Glomerular endothelial cell (primary cell): Measurements from ENCODE around the gene BRF1. TPM values are rescaled to one million over a fixed set of nuclear protein-coding genes. Genes with fewer than 3 reads are reported as not detected.

Experiments
- DNase-seq: peaks from one replicate; pipeline ENCODE4 v3.0.0-alpha.2; 2011; ENCODE audit warnings: low read depth, low spot score; ENCODE audit errors: extremely low read depth
- total RNA-seq: library from RNA; depleted of rRNA; stranded (reverse); fragments of >200 nt; gene quantifications from 2 replicates; pipeline ENCODE4 v1.2.3, GENCODE V29; 2015

The BRF1 gene
- total RNA-seq, 1 donor from 2014 or later = 63.4 TPM

GRCh38 chr14:105241641-105242040 is 59.2 kb downstream of the BRF1 start:
- no peak for DNase-seq

- no peak for DNase-seq
These were observed 59.8 kb downstream of the BRF1 start for GRCh38 chr14:105240811-105241576.

DNA sequence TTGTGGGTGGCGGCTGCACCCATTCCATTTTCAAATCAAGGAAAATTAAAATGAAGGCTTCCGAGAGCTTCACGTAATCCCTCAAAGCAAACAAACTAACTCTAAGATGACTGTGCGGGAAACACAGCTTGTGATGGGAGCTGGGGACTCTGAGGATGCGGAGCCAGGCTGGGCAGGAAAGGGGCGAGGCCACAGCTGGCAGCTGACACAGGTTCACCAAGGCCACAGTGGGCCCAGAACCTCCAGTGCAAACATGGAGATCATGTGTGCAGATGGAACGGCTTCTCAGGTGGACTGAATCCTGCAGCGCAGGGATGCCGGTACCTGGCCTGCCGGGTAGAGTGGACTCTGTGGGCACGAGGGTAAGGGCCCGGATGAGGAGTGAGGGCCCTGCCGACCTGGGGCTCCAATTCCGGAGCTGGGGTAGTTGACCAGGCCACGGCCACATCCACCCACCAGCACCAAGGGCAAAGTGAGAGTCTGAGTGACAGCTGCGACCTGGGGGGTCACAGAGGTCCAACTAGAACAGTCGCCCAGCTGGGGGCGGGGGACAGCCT is 71.6 kb downstream of the BRF1 start:
- DNase-seq = no peak

DNA sequence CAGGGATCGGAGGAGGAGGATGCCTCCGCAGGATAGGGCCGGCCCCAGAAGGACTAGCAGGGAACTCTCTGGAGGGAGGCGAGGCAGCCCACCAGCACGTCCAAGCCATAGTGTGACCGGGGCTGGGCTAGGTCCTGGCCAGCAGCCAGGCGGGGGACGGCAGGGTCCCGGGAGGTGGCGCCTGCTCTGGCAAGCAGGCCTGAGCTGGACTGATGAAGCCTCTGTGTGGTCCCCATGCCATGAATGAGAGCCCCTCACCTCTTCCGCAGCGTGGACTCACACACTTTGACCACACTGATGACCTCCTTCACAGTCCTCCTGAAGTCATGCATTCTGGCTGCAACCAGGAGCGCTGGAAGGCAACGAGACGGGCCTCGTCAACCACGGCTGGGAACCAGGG is 72.2 kb downstream of the BRF1 start:
- DNase-seq = no peak

DNA sequence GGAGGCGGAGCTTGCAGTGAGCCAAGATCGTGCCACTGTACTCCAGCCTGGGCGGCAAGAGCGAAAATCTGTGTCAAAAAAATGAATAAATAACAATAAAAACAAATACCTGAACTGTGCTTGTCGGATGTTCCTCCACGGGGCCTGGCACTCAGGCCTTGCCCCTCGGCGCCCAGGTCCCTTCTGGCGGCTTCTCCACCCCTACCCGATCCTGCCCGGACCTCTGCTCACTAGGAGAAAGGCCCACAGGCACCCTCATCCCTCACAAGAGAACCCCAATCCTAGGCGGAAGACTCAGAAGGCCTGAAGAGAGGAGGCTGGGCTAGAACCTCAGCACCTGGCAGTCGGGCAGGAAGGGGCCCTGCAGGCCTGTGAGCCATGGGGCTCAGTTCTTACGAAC is 73.5 kb downstream of the BRF1 start:
- no peak for DNase-seq

DNA sequence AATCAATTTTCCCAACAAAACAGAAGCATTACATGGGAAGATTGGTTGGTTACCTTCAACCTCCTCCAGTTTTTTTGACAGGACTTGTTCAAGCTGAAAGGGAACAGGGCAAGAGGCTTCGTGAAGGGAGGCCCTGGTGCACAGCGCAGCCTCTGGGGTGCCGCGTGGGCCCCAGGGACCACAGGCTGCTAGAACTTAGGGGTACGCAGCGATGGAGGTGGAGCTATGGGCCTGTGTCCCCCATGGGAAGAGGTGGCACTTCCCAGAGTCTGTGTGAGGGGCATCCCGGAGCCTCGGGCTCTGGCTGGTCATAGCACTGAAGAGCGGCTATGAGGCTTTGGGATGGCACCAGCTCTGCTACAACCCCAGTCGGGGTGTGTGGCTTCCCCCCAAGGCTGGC is 74.6 kb downstream of the BRF1 start:
- no peak for DNase-seq

GRCh38 chr14:105224845-105225570 is 75.8 kb downstream of the BRF1 start:
- no peak for DNase-seq

GRCh38 chr14:105223770-105224544 is 76.8 kb downstream of the BRF1 start:
- no peak for DNase-seq

DNA sequence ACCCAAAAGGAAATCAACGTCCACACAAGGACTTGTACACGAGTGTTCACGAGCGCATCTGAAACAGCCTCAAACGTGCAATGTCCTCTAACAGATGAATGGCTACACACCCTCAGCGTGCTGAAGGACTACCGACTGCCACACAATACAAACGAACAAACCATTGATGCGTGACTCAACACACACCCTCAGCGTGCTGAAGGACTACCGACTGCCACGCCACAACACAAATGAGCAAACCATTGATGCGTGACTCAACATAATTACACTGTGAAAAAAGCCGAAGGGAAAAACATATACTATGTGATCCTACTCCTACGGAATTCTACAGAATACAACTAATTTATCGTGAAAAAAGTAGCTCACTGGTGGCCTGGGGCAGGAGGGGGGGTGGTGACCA is 77.5 kb downstream of the BRF1 start:
- no peak for DNase-seq

DNA sequence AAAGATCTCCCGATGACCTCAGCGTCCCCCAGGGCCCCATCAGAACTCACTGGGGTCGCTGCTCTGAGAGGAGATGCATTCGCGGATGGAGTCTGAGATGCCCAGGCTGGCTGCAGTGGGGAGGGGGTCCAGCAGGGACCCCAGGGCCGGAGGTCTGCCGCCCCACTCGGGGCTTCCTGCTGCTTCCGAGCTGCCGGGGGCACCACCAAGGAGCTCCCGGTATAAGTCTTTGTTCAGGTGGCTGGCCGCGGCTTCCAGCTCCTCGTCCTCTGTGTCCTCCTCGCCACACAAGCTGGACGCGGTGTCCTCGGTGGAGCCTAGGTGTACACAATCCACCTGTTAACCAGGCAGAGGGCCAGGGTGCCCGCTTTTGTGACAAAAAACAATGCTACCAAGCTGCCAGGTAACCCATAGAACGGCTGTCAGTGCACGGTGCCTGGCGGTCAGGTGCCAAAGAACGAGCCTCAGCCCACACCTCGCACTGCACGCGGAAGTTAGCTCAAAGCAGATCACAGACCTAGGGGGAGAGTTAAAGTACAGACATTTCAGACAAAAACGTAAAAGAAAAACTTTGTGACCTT is 79.1 kb downstream of the BRF1 start:
- DNase-seq = no peak

GRCh38 chr14:105220699-105221597 is 79.9 kb downstream of the BRF1 start:
- DNase-seq = no peak

GRCh38 chr14:105219753-105220152 is 81.0 kb downstream of the BRF1 start:
- DNase-seq = no peak

DNA sequence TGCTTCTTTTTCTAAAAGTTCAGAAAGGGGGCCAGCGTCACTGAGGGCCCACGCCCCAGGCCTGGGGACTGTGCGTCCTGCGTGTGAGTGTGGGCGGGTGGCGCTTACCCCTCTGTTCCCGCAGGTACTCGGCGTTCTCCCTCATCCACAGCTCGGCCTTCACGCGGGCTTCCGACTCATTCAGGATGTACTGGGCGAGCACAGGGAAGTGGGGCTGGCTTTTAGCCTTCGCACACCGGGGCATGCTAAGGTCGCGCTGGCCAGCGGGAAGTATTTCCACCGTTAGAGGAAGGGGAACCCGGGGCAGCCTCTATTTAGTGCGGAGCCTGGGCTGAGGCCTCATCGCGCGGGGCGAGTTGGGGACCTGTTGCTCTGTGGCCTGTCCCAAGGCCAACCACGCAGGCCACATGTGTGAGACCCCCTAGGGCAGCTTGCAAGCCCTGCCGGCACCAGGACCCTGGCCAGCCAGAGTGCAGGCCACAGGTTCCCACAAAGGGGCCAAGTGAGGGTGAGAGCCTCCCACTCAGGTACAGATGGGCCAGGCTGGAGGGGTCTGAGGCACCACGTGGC is 81.7 kb downstream of the BRF1 start:
- no peak for DNase-seq

GRCh38 chr14:105218611-105219010 is 82.2 kb downstream of the BRF1 start:
- DNase-seq = no peak

DNA sequence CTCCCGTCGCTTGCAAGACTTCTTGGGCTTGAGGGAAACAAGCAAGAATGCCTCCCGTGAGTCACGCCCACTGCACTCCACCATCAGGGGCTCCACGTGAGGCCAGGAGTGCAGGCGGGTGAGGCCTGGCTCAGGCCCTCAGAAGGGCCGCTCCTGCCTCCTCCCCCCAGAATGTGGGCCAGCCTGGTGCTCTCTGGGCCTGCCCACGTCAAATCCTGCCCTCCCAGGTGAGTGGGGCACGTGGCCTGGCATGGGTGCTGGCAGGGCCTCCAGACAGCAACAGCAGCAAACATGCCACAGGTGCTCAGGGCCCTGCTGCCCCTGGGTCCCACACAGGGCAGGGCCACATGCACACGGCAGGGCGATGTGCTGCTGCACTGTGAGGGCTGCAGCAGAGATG is 83.0 kb downstream of the BRF1 start:
- DNase-seq = no peak

- DNase-seq = no peak
These were observed 84.1 kb downstream of the BRF1 start for GRCh38 chr14:105216490-105217247.

DNA sequence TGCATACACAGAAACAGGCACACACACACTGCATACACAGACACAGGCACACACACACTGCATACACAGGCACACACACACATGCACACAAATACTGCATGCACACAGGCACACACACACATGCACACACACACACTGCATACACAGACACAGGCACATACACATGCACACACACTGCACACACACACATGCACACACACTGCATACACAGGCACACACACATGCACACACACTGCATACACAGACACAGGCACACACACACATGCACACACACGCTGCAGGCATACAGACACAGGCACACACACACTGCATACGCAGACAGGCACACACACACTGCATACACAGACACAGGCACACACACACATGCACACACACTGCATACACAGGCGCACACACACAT is 85.2 kb downstream of the BRF1 start:
- no peak for DNase-seq

GRCh38 chr14:105214324-105214915 is 86.4 kb downstream of the BRF1 start:
- no peak for DNase-seq
